ENCODE data around the gene SH3GLB2.

- no peak for TF ChIP-seq CTCF (conservative IDR thresholded peaks at IDR 0.05 in 1 of 2, IDR thresholded peaks at IDR 0.05 in 1 of 2; ENCODE audit: low read depth in 1 of 2, low read length in 2 of 2)
- no peak for TF ChIP-seq EZH2 (IDR thresholded peaks at IDR 0.05; ENCODE audit: low read length, missing control alignments)
Observed at GRCh38 chr9:128986671-128987070, 41.5 kb downstream of the SH3GLB2 start.
